HG02938 (cell line): ENCODE measurements around the gene HJURP.

Experiments used
- ATAC-seq: cut with Tn5 transposase; IDR thresholded peaks from one replicate; pipeline ENCODE4 v1.9.1; 2021; ENCODE audit warnings: mild to moderate bottlenecking, moderate library complexity; ENCODE audit not compliant: unreplicated experiment

HJURP gene

DNA sequence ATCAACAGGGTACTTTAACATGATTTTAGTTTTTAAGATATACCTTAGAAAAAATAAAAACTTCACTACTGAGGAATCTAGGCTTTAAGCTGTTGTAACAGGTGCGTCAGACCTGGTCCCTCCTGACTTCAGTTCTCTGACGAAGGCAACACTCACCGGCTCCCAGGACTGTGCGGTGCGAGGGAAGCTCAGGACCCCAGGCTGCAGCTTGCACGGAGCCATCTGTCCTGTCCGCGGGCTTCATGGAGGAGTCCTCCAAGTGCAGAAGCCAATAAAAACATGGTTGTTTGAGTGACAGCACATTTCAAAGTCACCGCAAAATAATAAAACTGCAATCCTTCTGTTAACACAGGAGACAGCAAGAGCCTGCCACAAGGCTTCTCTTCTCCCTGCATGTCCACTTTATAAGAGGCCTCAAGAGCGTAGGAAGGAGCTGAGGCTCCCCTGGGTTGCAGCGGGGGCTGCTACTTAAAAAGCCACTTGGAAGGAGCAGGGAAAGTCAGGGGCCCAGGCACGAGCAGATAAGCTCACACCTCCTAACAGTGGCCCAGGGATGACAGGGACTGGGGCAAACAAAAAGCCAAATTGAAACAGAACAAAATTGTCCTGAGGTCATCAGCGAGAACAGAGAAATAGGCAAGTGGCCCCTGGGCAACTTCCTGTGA lies 4.6 kb downstream of the HJURP start:
- ATAC-seq, result no peak

- no peak for ATAC-seq
Measured at GRCh38 chr2:233848276-233848675, 6.1 kb downstream of the HJURP start.

DNA sequence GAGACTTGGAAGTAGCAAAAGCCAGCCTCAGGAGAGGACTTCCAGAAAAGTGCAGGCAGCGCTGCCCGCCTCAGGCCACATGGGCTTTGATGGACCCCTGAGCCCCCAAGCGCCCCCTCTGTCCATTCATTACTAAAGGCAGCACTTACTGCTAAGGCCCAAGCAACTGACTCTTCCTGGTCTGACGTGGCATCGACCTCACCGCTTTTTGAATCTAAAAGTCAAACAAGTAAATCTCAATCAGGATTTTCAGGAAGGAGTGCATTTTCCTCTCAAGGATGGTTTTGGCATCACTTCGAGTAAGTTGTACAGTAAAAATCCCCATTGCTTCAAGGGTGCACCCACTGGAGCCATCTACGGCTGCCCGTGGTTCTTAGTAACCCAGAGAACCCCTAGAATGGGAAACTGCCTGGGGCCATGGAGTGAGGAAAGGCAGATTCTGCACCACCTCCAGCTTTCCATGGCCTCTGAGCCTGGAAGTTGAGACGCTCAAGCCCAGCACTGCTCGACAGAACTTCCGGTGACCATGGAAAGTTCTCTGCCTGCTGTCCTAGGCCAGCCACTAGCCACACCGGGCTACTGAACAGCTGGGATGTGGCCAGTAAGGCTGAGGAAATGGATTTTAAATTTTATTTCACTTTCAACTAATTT lies 7.0 kb downstream of the HJURP start:
- no peak for ATAC-seq

DNA sequence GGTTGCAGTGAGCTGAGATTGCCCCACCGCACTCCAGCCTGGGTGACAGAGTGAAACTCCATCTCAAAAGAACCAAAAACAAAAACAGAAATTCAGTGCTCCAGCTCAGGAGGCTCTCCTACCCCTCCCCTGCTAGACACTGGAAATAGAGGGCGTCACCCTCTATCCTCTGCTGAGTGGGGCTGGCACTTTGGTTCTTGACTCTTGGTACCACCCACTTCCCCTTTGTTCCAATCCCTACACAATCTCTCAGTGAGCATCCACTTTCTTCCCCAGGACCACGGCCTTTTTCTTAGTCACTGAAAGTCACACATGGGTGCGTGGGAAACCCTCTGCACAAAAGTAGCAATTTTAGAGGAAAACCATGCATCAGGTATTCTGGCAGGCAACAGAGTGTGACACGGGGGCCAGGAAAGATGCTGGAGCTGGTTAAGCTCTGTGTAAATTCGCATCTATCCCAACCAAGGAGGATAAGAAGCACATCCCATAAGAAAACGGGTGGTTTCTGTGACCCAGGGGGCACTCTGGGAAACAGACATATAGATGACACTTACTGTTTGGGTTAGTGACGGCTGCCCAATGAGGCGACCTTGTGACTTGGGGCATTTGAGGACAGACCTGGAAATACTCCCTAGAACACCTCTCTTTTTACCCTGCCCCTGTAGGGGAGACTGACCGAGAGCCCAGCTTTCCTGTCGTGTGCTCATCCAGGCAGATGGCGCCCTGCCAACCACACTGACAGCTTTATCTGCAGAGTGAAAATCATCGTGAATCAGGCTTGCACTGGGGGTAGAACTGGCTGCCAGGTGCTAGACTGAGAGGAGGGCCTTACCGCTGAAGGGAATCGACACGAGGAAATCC lies 7.7 kb downstream of the HJURP start:
- no peak for ATAC-seq

DNA sequence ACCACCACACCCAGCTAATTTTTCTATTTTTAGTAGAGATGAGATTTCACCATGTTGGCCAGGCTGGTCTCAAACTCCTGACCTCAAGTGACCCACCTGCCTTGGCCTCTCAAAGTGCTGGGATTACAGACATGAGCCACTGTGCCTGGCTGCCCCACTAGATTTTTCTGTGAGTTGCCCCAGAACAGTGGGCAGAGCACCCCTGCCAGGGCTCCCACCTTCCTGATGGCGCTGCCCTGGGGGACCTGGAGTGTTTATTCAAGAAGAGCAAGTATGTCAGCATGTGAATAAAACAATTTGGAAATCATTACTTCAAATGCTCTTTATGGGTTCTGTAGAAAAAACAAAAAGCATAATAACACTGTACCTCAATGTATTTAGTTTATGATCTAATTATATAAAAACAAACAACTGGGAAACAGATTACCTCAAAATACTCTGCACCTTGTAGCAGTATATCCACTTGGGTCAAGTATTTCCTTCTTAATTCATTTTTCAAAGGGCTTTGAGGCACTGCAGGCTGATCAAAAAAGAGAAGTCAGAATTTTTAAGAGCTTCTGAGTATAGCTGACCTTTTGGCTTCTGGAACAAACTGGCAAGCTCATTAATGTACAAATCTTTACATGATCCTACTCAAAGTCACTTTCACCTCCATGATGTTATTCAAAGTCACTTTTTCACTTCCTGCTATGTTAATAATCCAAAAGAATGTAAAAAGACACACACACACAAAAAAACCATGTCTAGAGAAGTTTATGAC lies 8.9 kb downstream of the HJURP start:
- ATAC-seq, result no peak

DNA sequence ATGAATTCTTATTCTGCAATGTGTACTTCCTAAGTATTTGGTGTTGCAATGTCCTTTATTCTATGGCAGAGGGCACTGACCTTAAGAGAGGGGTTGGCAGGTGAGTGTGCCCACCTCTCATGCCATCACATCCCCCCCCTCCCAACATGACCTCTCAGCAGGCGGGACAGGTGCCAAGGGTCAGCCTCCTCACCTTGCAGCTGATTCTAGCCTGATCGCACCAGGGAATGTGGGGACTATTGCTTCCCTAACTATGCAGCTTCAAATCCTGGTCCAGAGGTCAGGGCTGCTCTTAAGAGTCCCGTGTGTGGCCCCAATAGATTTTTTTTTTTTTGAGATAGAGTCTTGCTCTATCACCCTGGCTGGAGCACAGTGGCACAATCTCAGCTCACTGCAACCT lies 9.5 kb downstream of the HJURP start:
- no peak for ATAC-seq

DNA sequence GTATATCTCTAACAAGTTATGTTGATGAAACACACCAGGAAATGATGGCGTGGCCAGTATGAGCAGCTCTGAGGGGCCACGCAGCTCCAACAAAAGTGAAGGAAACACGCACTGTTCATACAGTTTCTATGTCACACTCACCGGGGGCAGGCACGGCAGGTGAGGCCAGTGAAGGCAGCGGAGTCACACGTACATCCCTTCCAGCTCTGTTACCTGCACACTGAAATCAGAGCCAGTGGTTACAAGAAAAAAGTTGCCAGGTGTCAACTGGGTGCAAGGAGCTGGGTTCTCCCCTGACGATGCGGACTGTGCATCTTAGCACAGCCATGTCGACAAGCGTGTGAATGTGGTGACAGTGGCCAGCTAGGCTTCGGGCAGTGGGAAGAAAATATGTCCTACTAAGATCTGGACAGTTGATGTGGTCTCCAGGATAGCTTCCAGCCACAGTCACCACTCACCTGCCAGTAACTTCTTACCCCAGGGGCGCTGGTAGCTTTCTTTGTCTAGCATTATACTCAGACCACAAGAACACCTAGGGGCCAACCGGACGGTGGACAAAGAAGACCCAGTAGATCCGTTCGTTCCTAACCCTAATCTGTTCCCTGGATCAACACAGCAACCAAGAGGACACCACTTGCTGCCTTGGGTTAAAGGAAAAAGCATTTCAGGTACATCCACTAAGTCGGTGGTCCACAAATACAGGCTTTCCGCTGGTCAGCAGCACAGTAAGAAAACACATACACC lies 10.1 kb downstream of the HJURP start:
- no peak for ATAC-seq

- no peak for ATAC-seq
Measured at GRCh38 chr2:233841183-233841582, 13.2 kb downstream of the HJURP start.

- no peak for ATAC-seq
Measured at GRCh38 chr2:233840520-233840919, 13.8 kb downstream of the HJURP start.

GRCh38 chr2:233839447-233839820 lies 14.9 kb downstream of the HJURP start:
- no peak for ATAC-seq

GRCh38 chr2:233838726-233839446 lies 15.4 kb downstream of the HJURP start:
- no peak for ATAC-seq

DNA sequence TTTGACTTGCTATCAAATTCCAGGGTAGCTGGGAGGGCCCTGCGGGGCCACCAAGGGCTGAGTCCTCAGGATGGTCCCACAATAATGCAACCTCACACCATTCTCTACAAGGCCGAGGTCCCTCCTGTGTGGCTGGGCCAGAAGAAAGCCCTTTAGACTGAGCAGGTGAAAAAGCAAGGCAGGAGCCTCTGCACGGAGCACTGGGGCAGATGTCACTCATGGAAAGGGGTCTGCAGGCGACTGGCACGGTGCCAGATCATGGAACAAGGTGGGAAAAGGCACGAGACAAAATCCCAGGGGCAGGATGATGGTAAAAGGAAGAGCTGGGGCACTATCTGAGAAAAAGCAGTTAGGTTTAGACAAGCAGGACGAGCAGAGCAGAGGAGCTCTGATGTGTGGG lies 16.1 kb downstream of the HJURP start:
- no peak for ATAC-seq

GRCh38 chr2:233837694-233838229 lies 16.6 kb downstream of the HJURP start:
- no peak for ATAC-seq

DNA sequence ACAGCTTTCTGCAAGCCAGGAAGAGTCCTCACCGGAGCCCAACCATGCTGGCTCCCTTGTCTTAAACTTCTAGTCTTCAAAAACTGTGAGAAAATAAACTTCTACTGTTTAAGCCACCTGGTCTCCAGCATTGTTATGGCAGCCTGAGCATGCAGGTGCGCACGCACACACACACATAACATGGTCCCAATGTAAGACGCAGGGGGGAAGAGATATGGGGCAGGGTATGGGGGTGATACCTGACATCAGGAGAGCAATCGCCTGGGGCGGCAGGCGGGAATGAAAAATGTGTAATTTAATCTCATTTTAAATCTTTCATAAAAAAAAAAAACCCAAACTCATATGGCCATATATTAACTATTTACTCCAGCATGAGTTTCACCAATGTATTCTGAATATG lies 18.0 kb downstream of the HJURP start:
- no peak for ATAC-seq

- no peak for ATAC-seq
Measured at GRCh38 chr2:233835230-233836186, 18.8 kb downstream of the HJURP start.

- no peak for ATAC-seq
Measured at GRCh38 chr2:233833345-233833744, 21.0 kb downstream of the HJURP start.

DNA sequence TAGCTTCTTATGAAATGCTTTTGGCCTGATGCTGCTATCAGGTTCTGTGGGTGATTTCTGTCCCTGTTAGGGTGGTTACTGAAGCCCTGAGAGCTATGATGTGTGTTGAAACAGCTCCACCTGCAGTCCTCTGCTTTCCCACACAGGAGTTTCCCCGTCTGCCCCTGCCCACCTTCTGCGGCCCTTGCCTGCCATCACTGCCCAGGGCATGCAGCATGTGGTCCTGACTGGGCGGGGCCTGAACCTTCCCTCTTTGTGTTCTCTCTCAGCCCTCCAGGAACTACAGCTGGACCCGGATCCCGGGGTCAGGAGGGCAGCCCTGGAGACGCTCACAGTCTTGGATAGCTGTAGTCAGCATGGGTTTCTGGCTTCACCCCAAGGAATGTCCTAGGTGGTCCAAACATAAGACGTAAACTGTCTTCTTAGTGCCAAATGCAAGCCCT lies 21.4 kb downstream of the HJURP start:
- ATAC-seq, result no peak

- no peak for ATAC-seq
Measured at GRCh38 chr2:233832414-233832813, 21.9 kb downstream of the HJURP start.
